ENCODE measurements around the gene OPCML.
A peak's percentile ranks its signal among the peaks of the same experiment; 100 is the strongest.

OPCML gene

GRCh38 chr11:132639986-132640385 lies 892.3 kb downstream of the OPCML start:
- DNase-seq = no peak

DNA sequence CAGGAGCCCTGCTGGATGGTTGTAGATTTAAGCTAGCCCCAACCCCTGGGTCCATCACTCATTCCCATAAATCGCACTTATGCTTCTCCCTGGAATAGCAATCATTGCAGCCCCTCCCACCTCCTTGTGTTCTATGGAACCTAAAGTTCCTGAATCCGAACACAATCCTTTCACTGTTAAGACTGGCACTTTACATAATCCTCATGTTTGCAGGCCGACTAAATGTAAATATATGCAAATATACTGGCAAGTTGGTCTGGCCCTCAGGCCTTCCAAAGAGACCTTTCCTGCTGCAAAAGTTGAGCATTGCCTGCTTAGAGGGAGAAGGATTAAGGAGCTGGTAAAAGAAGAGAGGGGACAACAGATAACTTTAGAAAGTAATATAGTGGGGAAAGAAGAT lies 892.9 kb downstream of the OPCML start:
- no peak for DNase-seq

- DNase-seq = no peak
Observed at GRCh38 chr11:132638423-132638822, 893.9 kb downstream of the OPCML start.

DNA sequence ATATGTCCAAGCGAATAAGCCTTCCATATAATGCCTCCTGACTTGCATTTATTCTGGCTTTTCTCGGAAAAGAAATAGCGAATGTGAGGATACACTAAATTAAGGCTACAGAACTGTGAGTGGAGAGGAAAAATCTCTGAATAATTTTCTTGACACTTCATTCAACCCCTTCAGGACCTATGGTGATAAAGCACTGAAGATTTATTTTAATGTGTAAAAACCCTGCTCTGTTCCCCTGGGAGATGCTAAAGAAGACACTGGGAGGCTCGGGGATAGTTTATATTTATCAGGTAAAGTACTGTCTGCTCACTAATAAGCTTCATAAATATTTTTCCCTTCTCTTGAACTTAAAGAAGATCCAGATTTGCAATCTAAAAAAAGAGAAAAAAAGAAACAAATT lies 895.8 kb downstream of the OPCML start:
- DNase-seq = no peak

DNA sequence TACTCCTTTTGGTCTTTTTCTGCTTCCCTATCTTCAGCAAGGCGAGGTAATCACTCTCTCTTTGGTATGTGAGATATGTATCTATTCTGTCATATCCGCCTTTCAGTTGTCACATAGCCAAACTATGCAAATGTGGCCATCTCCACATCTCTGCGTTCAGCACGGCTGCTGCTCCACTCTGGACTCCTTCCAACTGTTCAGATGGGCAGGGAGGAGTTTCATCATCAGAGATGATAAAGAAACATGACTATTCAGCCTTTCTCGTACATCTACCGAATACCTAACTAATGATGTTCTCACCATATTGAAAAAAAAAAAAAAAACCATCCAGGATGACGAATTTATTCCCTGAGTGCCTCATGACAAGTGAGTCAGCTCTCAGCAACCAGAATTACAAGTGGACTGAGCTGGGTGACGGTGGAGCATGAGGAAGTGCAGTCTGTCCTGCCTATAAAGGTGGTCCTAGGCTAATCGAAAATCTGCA lies 899.6 kb downstream of the OPCML start:
- peak; percentile 85 for DNase-seq

- DNase-seq = no peak
Observed at GRCh38 chr11:132631989-132632388, 900.3 kb downstream of the OPCML start.

GRCh38 chr11:132627981-132628380 lies 904.3 kb downstream of the OPCML start:
- no peak for DNase-seq

DNA sequence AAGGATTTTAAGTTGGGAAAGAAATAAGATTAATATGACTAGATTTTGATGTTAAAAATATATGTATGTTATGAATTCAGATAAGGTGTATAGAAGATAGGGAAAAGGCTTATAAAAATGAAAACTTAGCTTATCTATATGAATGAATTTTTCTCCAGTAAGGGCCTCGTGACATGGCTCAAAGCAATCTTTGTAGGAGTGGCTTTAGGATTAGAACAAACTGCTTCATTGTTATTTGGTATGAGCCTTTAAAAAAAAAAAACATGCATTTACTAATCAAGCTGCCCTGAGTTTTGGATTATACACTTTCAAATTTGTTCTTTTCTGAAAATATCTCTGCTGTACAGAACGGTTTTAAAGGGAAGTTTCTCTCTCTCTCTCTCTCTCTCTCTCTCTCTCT lies 905.9 kb downstream of the OPCML start:
- DNase-seq = no peak

GRCh38 chr11:132623511-132623910 lies 908.8 kb downstream of the OPCML start:
- no peak for DNase-seq

- DNase-seq = no peak
Observed at GRCh38 chr11:132621976-132622580, 910.2 kb downstream of the OPCML start.

GRCh38 chr11:132620423-132620822 lies 911.9 kb downstream of the OPCML start:
- DNase-seq = no peak

- no peak for DNase-seq
Observed at GRCh38 chr11:132610791-132611190, 921.5 kb downstream of the OPCML start.

DNA sequence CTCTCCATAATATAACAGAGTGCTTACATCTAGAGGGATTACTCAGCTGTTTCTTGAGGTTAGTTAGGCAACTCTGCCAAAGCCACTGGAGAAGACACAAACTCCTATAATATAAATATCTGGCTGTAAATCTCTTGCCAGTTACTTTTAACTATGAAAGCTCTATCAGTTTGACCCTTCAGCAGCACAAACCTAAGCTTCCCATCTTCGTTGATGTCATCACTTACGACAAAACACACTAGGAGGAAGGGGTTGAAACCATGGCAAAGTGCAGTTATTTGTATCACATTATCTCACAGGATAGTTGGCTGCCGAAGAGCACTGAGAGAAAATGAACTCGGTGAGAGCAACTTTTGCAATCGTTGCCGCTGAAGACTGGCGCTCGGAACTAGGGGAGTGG lies 922.1 kb downstream of the OPCML start:
- DNase-seq = no peak

GRCh38 chr11:132607575-132607974 lies 924.7 kb downstream of the OPCML start:
- no peak for DNase-seq

GRCh38 chr11:132605825-132606570 lies 926.3 kb downstream of the OPCML start:
- no peak for DNase-seq

DNA sequence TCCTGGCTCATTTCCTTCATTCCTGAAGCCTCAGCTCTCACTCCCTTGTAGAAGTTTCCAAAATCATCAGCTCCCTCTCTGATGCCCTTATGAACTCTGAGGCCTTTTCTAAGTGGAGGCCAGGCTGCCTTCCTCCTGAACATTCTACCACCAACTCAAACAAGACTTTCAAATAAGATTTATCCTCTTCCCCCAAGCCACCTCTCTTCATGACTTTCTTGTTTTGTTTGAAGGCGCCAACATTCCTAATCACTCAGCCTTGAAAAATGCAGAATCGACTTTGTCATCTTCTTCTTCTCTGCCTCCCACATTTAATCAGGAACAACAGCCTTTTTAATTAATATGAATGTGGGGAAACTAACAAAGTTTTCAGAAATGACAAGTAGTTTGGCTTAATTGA lies 927.9 kb downstream of the OPCML start:
- peak; percentile 52 for DNase-seq

DNA sequence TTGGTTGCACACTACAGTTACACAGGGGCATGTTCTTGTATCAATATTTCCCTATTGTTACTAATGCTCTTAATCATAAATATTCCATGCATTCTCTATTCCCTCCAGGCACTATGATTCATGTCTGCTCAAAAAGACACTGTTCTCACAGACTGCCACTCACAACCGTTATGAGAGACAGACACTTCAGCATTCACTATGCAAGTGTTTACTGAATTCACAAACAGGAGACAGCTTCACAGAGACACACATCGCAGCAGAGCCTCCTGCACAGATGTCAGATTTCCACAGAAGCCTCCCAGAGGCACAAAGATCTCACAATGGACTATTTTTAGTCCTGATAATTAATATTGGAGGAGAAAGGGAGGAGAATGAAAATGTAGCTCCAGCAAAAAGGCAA lies 930.4 kb downstream of the OPCML start:
- no peak for DNase-seq

DNA sequence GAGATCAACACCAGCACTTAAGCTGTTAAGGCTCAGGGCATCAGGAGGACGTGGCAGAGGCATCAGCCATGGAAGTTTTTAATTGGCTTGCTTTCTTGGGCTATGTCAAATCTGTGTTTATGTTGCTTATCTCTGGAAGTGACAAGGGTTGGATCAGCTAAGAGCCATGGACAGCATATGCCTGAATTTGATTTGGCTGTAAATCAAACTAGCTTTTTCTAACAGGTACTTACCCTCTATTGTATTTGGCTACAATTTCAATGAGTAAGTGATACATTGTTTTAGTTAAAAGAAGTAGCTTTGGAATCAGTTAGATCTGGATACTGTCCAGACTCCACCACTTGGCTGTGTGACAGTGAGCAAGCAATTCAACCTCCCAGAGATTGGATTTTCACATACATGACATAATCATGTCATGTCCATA lies 936.6 kb downstream of the OPCML start:
- DNase-seq = no peak

GRCh38 chr11:132595246-132595645 lies 937.1 kb downstream of the OPCML start:
- DNase-seq = no peak

DNA sequence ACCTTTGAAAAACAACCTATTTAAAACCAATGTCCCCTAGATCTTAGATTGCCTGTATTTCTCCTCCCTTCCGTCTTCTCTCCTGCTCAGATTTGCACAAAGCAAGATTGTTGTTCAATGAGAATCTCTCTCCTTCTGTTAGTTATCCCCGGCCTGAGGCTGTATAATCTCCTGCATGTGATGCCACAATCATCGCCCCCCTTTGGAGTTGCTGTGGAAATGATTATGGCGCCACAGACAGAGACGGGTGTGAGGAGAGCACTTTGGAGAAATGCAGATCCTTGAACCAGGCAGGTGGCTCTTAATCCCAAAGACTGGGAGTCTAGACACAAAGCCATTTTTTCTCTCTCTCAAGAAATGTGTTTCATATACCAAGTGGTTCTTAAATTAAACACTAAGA lies 941.3 kb downstream of the OPCML start:
- DNase-seq = no peak

DNA sequence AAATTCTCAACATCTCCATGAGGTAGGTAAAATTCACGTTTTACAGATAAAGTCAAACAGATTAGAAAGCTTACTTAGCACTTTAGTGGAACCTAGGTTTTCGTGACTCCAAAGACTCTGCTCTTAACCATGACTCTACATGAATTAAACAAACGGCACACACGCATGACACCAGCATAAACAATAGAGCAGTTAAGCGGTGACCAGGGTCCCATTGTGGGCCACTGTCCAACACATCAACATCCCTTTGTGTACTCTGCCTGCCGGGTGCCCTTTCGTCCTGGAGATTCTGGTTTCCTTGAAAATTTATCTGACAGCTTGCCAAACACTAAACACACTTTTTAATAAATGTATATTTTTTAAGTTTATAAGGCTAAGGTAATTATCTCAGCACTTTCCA lies 941.7 kb downstream of the OPCML start:
- DNase-seq = no peak

GRCh38 chr11:132589791-132590190 lies 942.5 kb downstream of the OPCML start:
- DNase-seq = no peak

- no peak for DNase-seq
Observed at GRCh38 chr11:132588366-132588765, 943.9 kb downstream of the OPCML start.

GRCh38 chr11:132587716-132588115 lies 944.6 kb downstream of the OPCML start:
- DNase-seq = no peak

- DNase-seq = no peak
Observed at GRCh38 chr11:132586801-132587200, 945.5 kb downstream of the OPCML start.
